Right ventricle myocardium superior (tissue), 1 donor: Measurements from ENCODE around the gene LIG3. TPM values are rescaled to one million over a fixed set of nuclear protein-coding genes. Genes with fewer than 3 reads are reported as not detected.
"Not testable (repeated sequence)": the region's sequence is repeated elsewhere in the genome, so short reads cannot be mapped to it uniquely, and the experiment has no call there.

Experiments
- ATAC-seq: fragments of 200-7000 bp; cut with Tn5 transposase; one replicate; pipeline ENCODE4 v1.9.1; 2020; ENCODE audit warnings: mild to moderate bottlenecking; ENCODE audit not compliant: poor library complexity
- DNase-seq: peaks from one replicate; pipeline ENCODE4 v3.0.0-alpha.2; 2020
- intact Hi-C: fragments of 100-400 bp; cut with DNase I; formaldehyde crosslinking; loops from one replicate; pipeline ENCODE4 v1.11.2; 2022
- total RNA-seq: library from RNA; stranded (reverse); fragmentation: NEBNext Ultra II Directional; extraction: Animal tissue kit (Norgen Biotek cat#: 25700); gene quantifications from one replicate; pipeline ENCODE4 v1.2.1, GENCODE V29; 2021
- donor health status: DM: no; HTN: yes; CAD: no; lungs with severe emphysema.

LIG3 gene
- total RNA-seq, 1 donor from 2014 or later: 15.2 TPM

DNA sequence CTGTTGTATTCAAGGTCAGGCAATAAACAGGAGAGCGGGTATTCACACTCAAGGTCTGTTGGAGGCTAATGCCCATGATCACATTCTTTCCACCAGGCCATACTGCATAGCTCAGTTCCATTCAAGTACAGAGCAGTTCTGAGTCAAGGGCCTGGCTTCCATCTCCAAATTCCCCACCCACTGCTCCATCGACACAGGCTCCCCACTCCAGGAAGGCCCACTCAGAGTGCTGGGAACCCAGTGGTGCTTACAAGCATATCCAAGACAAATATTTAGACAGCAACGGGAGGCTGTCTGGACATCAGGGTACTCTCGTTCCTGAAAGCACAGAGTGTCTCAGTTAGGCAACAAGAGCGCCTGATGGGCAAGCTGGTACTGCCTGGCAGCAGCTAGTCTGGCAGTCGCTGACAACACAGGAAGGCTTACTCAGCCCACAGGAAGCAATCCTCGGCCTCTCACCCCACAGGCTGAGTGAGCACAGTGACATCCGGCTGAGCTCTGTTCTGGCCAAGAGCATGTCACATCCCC is 42.3 kb downstream of the LIG3 start:
- peak; percentile 81 for DNase-seq
- intact Hi-C loops: no loop called here
- peak; percentile 93 for ATAC-seq

DNA sequence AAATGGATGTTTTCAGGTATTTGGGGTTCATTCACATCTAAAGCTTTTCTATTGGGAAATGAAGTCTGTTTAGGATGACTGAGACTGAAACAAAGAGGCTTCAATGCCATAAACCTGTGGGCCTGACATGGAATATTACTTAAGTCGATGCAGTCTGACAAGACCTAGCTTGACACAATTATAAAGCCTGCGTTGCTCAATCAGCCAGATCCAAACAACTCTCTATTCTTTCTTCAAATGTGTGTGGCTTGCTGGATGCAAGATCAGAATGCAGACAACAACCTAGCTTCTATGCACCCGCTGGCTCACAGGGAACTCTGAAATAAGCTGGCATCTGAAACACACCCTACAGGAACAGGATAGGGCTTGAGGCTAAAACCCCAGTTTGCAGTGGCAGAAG is 43.2 kb downstream of the LIG3 start:
- no peak for ATAC-seq
- DNase-seq: no peak
- intact Hi-C loops: no loop called here

DNA sequence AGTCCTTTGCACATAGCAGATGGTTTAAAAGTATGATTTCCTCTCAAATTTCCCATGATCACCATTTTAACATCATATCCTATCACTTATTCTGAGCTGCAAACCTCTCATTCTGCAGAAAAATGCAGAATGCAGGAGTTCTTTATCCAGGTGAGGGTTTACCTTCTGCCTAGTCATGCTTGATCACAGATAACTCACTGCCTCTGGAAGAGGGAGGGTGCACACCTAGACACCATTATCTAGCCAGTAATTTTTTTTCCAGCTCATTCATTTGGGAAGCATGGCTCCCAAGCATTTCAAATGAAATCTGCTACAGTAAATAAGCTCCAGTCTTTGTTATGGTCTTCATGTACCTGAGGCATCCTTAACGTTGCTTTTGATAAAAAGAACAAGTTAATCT is 45.2 kb downstream of the LIG3 start:
- ATAC-seq (no peak), DNase-seq (no peak)
- intact Hi-C loops: no loop called here

DNA sequence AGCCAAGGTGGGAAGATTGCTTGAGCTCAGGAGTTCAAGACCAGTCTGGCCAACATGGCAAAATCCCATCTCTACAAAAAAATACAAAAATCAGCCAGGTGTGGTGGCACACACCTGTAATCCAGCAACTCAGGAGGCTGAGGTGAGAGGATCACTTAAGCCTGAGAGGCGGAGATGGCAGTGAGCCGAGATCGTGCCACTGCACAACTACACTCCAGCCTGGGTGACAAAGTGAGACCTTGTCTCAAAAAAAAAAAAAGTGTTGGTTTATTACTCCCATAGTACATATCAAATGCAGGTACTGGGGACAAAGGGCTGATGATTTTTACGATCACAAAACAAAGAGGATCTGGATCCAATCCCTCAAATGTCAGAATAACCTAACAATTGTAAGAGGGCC is 47.8 kb downstream of the LIG3 start:
- intact Hi-C loops, DNase-seq, ATAC-seq: not testable (repeated sequence)

DNA sequence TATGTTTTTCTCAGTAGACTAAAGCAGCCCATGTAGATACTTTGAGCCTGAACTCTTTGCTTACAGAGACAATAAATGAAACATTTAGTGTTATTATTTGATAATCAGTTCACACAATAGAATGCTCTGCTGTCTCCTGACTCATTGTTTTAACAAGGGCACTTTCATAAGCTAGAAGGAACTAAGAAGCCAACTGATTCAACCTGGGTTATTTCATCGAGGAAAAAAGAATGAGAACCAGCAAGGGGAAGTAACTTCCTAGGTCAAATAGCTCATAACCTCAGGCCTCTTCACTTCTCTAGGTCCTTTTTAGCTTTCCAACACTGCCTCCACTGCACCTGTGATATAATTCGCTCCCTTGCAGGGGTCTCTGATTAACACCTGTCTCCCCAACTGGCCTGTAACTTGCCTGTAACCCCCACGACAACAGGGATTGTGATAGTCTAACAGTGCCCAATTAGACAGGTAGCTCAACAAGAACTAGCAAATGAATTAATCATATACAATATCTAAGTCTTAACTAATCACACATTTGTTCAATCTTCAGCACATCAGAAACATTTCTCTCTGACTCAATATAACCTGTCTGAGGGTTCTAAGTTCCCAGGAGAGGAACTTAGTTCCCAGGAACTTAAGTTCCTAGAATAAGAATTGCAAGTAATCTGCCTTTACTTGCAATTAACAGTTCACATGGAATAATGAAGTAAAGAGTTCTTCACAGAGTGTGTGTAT is 48.4 kb downstream of the LIG3 start:
- intact Hi-C loops: no loop called here
- ATAC-seq: no peak
- no peak for DNase-seq

DNA sequence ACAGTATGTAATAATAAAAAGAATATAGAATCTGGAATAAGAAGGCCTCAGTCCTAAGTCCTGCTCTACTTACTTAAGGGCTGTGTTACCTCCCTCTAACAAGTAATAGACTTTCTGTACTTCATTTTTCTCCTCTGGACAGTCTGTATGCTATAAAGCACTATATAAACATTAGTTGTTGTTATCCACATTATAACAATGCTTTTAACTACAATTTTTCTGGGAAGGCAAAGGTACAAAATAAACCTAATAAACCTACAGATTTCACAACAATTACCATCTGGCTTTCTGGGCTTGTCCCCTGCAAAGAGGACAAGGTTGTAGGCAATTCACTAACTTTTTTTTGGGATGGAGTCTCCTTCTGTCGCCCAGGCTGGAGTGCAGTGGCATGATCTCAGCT is 50.5 kb downstream of the LIG3 start:
- DNase-seq: no peak

DNA sequence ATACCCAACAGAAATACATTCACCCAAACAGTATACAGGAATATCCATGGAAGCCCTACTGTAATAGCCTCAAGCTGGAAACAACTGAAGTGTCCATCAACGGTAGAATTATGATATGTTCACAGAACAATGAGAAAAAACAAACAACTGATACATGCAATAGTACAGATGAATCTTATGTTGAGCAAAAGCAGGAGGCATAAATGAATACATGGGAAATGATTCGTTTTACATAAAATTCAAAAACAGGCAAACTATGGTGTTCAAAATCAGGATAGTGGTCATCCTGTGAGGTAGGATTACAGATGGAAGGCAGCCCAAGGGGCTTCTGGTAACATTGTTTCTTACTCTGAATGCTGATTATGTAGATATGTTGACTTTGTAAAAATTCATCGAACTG is 58.1 kb downstream of the LIG3 start:
- no peak for DNase-seq
- no peak for ATAC-seq
- intact Hi-C loops: no loop called here

More for the DNA sequence above, 50.5 kb downstream of the LIG3 start:
- intact Hi-C loops: no loop called here
- no peak for ATAC-seq

DNA sequence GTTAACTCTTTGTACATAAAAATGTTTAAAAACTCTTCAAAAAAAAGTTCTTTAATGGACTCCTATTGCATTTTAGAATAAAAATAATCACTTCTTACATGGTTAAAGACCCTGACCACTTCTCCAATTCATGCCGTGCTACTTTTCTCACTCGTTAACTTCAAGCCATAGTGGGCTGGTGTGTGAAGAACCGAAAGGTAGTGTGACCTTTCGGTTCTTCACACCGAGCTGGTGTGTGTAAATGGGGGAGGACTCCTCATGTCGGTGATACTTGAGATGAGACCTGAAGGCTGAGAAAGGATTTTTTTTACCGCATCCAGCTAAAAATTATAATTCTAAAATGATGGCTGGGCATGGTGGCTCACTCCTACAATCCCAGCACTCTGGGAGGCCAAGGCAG is 61.1 kb downstream of the LIG3 start:
- intact Hi-C loops: no loop called here
- ATAC-seq (no peak), DNase-seq (no peak)

DNA sequence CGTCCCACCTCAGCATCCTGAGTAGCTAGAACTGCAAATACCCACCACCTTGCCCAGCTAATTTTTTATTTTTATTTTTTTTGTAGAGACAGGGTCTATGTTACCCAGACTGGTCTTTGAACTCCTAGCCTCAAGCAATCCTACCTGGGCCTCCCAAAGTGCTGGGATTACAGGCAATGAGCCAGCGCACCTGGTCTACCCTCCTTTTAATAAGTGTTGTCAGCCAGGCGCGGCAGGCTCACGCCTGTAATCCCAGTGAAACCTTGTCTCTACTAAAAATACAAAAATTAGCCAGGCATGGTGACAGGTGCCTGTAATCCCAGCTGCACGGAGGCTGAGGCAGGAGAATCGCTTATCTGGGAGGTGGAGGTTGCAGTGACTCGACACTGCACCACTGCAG is 63.9 kb downstream of the LIG3 start:
- intact Hi-C loops: no loop called here
- no peak for DNase-seq
- ATAC-seq: no peak

DNA sequence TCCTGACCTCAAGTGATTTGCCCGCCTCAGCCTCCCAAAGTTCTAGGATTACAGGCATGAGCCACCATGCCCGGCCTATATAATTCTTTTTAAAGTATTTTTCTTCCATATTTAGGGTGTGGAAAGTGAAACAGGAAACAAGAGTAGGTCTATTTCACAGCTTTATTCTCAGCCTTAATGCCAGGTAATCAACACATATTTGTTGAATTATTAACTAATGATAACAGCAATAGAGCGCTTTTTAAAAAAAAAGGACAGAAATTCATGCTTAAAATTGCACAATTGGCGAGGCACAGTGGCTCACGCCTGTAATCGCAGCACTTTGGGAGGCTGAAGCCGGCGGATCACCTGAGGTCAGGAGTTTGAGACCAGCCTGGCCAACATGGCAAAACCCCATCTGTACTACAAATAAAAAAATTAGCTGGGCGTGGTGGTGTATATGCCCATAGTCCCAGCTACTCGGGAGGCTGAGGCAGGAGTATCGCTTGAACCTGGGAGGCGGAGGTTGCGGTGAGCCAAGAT is 65.2 kb downstream of the LIG3 start:
- ATAC-seq, intact Hi-C loops, DNase-seq: not testable (repeated sequence)

DNA sequence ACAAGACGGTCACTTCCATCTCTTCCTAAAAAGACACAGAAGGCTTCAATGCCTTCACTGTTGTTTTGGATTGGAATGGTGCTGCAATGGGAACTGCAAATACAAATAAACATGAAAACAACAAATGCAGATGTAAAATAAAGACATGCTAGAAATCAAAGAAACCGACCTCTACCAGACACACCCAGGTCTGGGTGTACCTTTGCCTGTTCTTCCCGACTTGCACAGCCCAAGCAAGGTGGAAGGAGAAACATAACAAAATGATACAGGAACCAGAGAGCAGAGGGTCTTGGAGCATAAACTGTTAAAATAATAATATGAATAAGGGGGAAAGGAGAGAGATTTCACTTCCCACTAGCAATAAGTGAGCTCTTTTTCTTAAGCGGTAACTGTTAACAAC is 65.9 kb downstream of the LIG3 start:
- ATAC-seq (no peak), DNase-seq (no peak)
- intact Hi-C loops: no loop called here

DNA sequence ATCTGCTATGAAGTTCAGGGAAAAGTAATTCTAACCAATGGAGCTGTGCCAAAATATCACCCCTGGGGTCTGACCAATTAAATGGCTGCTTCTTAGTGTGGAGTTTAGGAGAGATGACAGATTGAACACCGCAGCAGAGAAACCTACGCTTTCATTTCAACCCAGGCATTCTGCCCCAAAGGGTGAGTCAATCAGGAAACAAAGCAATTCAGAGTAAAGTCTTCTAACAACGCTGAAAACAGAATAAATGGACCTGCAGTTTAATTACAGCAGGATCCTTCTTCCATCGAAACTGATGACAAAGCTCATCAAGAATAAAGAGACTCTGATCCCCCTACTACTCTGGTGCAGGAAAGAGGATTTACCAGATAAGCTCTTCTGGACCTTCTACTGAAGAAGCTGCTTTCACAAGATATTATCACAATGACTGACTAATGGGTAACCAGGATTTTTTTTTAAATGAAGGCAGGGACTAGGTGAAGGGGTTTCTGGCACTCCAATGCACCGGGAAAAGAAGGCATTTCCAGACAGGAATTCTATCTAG is 66.5 kb downstream of the LIG3 start:
- intact Hi-C loops: no loop called here
- ATAC-seq (no peak), DNase-seq (no peak)

DNA sequence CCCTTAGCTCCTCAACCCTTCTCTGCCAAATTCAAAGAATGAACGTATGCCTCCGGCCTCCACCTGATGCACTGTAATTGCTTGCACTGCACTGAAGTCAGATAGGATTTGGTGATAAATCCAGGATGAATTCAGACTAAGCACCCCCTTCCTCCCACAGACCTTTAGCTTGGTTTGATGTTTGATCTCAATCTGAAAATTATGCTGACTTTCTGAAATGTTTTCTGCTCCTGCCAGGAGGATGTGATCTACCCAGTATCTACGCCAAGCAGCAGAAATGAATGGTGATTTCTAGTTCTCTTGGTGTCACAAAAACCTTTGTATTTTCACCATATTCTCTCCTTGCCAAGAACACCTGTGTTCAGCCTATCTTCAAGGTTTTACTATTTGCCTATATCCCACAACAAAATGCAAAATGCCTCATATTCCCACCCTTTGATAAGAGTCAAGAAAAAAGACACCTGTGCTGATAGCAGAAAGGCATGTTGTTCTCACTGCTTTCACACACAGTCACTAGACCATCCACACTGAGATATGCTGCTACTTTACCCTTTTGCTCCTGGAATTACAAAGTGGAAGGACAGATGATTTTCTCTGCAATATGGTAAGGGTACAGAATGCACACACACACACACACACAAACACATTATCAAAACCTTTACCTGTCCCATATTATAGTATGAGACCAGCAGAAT is 68.5 kb downstream of the LIG3 start:
- intact Hi-C loops: no loop called here
- ATAC-seq (no peak), DNase-seq (no peak)

DNA sequence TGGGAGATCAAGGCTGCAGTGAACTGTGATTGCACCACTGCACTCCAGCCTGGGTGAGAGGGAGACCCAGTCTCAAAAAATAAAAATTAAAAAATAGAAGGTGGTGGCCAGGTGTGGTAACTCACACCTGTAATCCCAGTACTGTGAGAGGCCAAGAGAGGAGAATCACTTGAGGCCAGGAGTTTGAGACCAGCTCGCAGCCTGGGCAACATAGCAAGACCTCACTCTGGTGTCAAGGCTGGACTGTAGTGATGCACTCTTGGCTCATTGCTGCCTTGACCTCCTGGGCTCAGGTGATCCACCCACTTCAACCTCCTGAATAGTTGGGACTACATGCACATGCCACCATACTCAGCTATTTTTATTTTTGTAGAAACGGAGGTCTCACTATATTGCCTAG is 69.9 kb downstream of the LIG3 start:
- ATAC-seq: no peak
- intact Hi-C loops: no loop called here
- DNase-seq: no peak

DNA sequence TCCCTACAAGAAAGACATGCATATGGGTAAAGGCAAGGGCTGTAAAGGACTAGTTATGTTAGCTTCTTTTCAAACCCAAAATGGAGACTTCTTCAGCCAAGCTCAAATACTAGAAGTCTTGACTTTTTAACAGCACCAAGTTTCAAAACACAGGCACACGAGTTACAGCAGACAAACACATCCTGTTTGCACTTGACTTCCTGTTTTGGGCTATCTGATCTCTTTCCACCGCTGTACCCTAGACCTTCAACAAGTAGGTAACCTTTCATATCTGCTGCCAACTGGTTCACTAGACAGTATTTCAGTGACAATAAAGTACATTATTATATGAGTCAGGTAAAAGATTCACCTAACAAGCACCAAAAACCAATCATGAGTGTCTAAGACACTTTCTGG is 70.9 kb downstream of the LIG3 start:
- peak; percentile 74 for ATAC-seq
- no peak for DNase-seq
- intact Hi-C loops: no loop called here

DNA sequence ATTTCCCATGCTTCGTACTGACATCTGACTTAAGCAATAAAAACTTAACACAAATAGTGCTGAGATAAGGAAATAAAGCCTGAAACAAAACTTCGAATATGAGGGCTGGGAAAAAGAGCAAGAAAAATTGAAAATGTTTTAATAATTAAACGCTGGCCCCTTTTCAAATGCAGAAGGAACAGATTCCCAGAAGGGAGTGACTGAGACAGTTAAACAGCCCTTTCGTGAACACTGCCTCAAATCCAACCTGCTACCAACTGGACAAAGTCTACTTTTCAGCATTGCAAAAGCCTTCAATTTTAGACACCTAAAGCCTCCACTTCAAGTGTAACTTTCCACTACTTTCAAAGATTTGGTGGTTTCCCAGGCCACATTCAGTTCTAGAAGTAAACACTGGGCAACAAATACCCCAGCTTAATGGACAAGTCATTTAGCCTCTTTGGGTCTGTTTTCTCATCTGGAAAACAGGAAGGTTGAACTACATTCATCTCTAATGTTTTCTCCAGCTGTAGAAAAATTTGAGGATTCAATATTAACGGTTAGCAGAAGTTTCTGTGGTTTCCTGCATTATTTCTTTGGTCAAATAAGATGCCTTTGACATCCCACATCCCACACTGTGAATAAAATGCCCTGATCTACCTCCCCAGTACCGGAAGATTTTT is 71.4 kb downstream of the LIG3 start:
- intact Hi-C loops: no loop called here
- DNase-seq (no peak), ATAC-seq (peak; percentile 29)

DNA sequence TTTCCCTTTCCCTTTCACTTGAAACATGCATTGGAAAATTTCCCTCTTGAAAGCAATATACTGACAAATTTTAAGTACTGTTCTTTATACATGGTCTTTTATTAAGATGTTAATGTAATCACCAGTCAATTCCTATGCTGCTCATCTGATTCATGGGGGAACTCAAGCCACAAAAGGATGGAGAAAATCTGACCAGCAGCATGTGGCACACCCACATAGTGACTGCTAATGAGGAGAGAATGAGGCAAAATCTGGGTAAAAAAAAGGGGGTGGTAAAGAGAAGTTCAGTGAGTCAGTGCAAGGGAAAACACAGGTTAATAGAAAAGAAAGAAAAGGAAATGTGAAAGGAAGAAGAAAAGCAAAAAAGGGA is 71.9 kb downstream of the LIG3 start:
- intact Hi-C loops: no loop called here
- DNase-seq: no peak
- no peak for ATAC-seq

DNA sequence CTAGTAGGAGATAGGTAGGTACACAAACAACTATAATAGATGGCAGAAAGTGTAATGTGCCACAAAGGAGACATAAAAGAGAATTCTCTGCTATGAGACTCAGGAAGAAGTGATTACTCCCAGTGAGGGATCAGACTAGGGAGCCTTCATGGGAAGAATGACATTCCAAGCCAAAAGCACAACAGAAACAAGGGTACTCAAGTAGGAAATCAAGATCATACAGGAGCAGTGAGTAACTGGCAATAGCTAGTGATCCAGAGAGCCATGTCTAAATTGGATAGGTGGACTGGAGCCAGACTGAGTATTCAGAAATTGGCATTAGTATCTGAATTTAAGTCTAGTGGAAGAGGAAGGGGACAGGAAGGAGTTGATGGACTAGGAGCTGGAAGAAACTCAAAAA is 72.5 kb downstream of the LIG3 start:
- ATAC-seq (no peak), DNase-seq (no peak)
- intact Hi-C loops: no loop called here

DNA sequence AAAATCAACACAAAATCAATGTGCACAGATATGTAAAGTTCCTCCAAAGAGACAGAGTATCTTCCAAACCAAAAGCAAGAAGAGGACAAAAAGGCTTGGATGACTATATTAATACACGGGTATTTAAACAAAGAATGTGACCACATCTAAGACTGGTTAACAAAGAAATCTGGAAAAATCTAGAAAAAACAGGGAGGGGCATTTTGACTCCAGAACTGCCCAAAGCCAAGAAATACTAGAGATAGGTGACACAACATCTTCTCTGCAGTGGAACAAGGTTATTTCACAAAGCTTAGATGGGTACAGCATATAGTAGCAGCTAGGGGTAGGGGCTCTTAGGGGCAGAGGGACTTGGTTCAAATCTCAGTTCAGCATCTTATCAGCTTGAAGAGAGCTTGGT is 72.9 kb downstream of the LIG3 start:
- no peak for ATAC-seq
- no peak for DNase-seq
- intact Hi-C loops: no loop called here
